MM.1S (cell line): ENCODE data around the gene GALNT6.

Source experiments
- DNase-seq: peaks from one replicate; pipeline ENCODE4 v3.0.0-alpha.2; 2015
- H2AFZ ChIP-seq: fragments of 300-600 bp; sonication (generic); 2 replicates; pipeline ENCODE4 v1.6.0; 2016; ENCODE audit warnings: antibody characterized with exemption, low read length
- H3F3A ChIP-seq: fragments of 300-600 bp; sonication (generic); 2 replicates; pipeline ENCODE4 v1.6.1; 2016; ENCODE audit warnings: mild to moderate bottlenecking, antibody characterized with exemption, low read length, moderate library complexity, mixed read lengths; ENCODE audit not compliant: insufficient read depth
- H3K27ac ChIP-seq: fragments of 300-600 bp; sonication (generic); 2 replicates; pipeline ENCODE4 v1.5.1; 2016; ENCODE audit warnings: mild to moderate bottlenecking, low read length
- H3K27me3 ChIP-seq: fragments of 300-600 bp; sonication (generic); replicated peaks from 2 replicates; pipeline ENCODE4 v1.6.0; 2016; ENCODE audit warnings: low read length; ENCODE audit not compliant: insufficient read depth
- H3K36me3 ChIP-seq: fragments of 300-600 bp; sonication (generic); replicated peaks from 2 replicates; pipeline ENCODE4 v1.6.1; 2016; ENCODE audit warnings: mild to moderate bottlenecking, low read length, mixed read lengths; ENCODE audit not compliant: insufficient read depth
- H3K4me1 ChIP-seq: fragments of 300-600 bp; sonication (generic); 2 replicates; pipeline ENCODE4 v1.6.1; 2016; ENCODE audit warnings: low read length, mixed read lengths
- H3K4me2 ChIP-seq: fragments of 300-600 bp; sonication (generic); 2 replicates; pipeline ENCODE4 v1.6.0; 2016; ENCODE audit warnings: low read depth, low read length
- H3K4me3 ChIP-seq: fragments of 300-600 bp; sonication (generic); 2 replicates; pipeline ENCODE4 v1.5.1; 2016; ENCODE audit warnings: low read length, mixed read lengths
- H3K79me2 ChIP-seq: fragments of 300-600 bp; sonication (generic); 2 replicates; pipeline ENCODE4 v1.6.1; 2016; ENCODE audit warnings: mixed run types, low read length, mixed read lengths
- H3K9ac ChIP-seq: fragments of 300-600 bp; sonication (generic); 2 replicates; pipeline ENCODE4 v1.6.1; 2016; ENCODE audit warnings: low read length, mixed read lengths
- H3K9me2 ChIP-seq: fragments of 300-600 bp; sonication (generic); replicated peaks from 2 replicates; pipeline ENCODE4 v1.6.1; 2016; ENCODE audit warnings: mild to moderate bottlenecking, low read length, mixed read lengths; ENCODE audit not compliant: insufficient read depth
- H3K9me3 ChIP-seq: fragments of 300-600 bp; sonication (generic); replicated peaks from 2 replicates; pipeline ENCODE4 v1.6.1; 2016; ENCODE audit warnings: mild to moderate bottlenecking, low read length, mixed read lengths; ENCODE audit not compliant: insufficient read depth
- H4K20me1 ChIP-seq: fragments of 300-600 bp; sonication (generic); 2 replicates; pipeline ENCODE4 v1.6.1; 2016; ENCODE audit warnings: mild to moderate bottlenecking, low read length, moderate library complexity, mixed read lengths; ENCODE audit not compliant: insufficient read depth
- EZH2 ChIP-seq: fragments of 300-600 bp; sonication (generic); optimal IDR thresholded peaks from 2 replicates; pipeline ENCODE3; 2017; ENCODE audit warnings: low read depth, mild to moderate bottlenecking, antibody characterized with exemption, low read length, mixed read lengths
- EZH2phosphoT487 ChIP-seq: fragments of 300-600 bp; sonication (generic); IDR thresholded peaks from 2 replicates; pipeline ENCODE4 v1.6.1; 2018; ENCODE audit warnings: antibody characterized with exemption, low read length
- TF ChIP-seq, protein P1 (sequence below): fragments of 300-600 bp; sonication (generic); IDR thresholded peaks from 2 replicates; pipeline ENCODE4 v1.5.1; 2016; ENCODE audit warnings: antibody characterized with exemption, low read length, mixed read lengths

Gene GALNT6

DNA sequence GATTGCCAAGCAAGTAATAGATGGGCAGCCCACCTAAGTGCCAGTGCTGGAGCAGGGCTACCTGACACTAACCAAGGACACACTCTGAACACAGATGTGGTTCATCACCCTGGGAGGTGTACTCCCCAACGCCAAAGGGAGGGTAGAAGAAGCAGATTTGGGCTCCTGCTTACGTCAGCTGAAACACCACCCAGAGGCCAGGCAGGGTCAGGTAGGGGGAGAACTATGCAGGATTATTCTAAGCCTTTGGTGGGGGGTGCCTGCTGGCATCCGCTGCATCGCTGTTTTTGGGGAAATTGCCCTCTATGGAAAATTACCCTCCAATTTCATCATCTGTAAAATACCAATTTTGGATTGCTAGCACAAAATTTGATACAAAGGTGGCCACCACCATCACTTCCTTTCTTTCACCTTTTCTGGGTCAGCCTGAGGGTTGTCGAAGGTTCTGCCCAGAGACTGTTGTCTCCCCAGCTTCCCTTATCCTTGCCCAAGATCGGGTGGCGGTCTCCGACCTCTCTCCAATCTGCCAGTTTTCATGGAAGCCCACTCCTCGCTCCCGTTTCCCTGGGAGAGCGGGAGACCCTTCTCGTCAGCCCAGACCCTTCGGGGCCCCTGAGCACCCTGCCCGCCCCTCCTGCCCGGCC is 67.8 kb downstream of the GALNT6 start:
- Histone ChIP-seq H3K36me3 (no peaks in the 10 kb centered on the region), H3K27me3 (no peaks in the 10 kb centered on the region), H3K79me2 (peaks cover 45% of the 10 kb centered on the region), H3K4me1 (peaks cover 70% of the 10 kb centered on the region), H3K9ac (peak overlapping the region; percentile 97), H3F3A (peaks cover 92% of the 10 kb centered on the region), H3K27ac (peak overlapping the region; percentile 99), H3K9me3 (no peaks in the 10 kb centered on the region), H3K4me2 (peak overlapping the region; percentile 92), H2AFZ (peak overlapping the region; percentile 79; the same call in 1 of the 2 replicates), H3K9me2 (no peaks in the 10 kb centered on the region), H3K4me3 (peak overlapping the region; percentile 87), H4K20me1 (no peaks in the 10 kb centered on the region)
- DNase-seq: peak; percentile 87
- TF ChIP-seq EZH2phosphoT487: no peak
- no peak for TF ChIP-seq EZH2
- TF ChIP-seq, protein P1, sequence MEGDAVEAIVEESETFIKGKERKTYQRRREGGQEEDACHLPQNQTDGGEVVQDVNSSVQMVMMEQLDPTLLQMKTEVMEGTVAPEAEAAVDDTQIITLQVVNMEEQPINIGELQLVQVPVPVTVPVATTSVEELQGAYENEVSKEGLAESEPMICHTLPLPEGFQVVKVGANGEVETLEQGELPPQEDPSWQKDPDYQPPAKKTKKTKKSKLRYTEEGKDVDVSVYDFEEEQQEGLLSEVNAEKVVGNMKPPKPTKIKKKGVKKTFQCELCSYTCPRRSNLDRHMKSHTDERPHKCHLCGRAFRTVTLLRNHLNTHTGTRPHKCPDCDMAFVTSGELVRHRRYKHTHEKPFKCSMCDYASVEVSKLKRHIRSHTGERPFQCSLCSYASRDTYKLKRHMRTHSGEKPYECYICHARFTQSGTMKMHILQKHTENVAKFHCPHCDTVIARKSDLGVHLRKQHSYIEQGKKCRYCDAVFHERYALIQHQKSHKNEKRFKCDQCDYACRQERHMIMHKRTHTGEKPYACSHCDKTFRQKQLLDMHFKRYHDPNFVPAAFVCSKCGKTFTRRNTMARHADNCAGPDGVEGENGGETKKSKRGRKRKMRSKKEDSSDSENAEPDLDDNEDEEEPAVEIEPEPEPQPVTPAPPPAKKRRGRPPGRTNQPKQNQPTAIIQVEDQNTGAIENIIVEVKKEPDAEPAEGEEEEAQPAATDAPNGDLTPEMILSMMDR: peak; percentile 13; the same call in 1 of the 2 replicates

DNA sequence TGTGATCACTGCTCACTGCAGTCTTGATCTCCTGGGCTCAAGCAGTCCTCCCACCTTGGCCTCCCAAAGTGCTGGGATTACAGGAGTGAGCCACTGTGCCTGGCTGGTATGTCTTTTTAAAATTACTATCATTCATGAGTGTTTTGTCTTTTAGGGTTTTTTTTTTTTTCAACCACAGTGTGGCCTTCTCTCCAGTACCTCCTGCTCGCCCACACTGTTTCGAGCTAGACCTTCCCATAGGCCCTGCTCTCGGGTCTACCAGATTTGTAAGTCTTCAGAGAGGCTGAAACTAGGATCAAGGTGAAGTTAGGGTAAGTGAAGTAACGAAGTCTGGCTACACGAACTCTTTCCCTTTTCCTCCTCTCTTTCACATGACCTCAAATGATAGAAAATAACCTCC is 68.8 kb downstream of the GALNT6 start:
- peaks cover 53% of the 10 kb centered on the region for H3K79me2 ChIP-seq
- TF ChIP-seq EZH2phosphoT487 (no peak), EZH2 (no peak)
- TF ChIP-seq, protein P1: no peak
- no peaks in the 10 kb centered on the region for H3K9me2 ChIP-seq
- no peaks in the 10 kb centered on the region for H3K36me3 ChIP-seq
- peak; percentile 58 for DNase-seq
- H3K27me3 ChIP-seq: no peaks in the 10 kb centered on the region
- H3K4me2 ChIP-seq: peak overlapping the region; percentile 92
- H4K20me1 ChIP-seq: no peaks in the 10 kb centered on the region
- H3K4me3 ChIP-seq: peak overlapping the region; percentile 87
- H3K9ac ChIP-seq: peak overlapping the region; percentile 97
- H3K9me3 ChIP-seq: no peaks in the 10 kb centered on the region
- peaks cover 65% of the 10 kb centered on the region for H3K4me1 ChIP-seq
- H3F3A ChIP-seq: peaks cover 89% of the 10 kb centered on the region
- H2AFZ ChIP-seq: no peak overlapping the region
- H3K27ac ChIP-seq: peak overlapping the region; percentile 99

DNA sequence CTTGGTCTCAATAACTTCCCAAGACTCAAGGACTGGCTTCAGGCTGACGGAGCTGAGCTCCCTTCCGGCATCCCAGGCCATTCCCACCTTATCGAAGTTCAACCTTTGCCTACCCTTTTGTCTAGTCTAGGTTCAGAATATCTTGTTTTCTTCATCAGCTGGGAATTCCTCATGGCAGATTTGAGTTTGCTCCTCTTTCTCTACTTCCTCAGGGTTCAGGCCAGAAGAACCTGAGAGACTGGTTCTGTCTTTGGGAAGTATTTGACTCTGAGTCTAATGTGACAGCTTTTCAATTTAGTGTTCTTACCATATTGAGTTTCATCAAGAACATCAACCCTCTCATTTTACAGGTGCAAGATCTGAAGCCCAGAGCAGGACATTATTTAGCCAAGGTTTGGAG is 69.3 kb downstream of the GALNT6 start:
- no peak for DNase-seq
- Histone ChIP-seq H4K20me1 (no peaks in the 10 kb centered on the region), H3K27me3 (no peaks in the 10 kb centered on the region), H3K4me1 (peaks cover 61% of the 10 kb centered on the region), H3K4me3 (peak overlapping the region; percentile 52), H3K9me2 (no peaks in the 10 kb centered on the region), H3K9me3 (no peaks in the 10 kb centered on the region), H3F3A (peaks cover 83% of the 10 kb centered on the region), H3K27ac (peak overlapping the region; percentile 99), H3K4me2 (peak overlapping the region; percentile 92), H3K36me3 (no peaks in the 10 kb centered on the region), H3K79me2 (peaks cover 58% of the 10 kb centered on the region), H2AFZ (no peak overlapping the region), H3K9ac (peak overlapping the region; percentile 46; the same call in 1 of the 2 replicates)
- TF ChIP-seq EZH2phosphoT487: no peak
- TF ChIP-seq EZH2: no peak
- TF ChIP-seq, protein P1: no peak
